ENCODE results near the gene BCAP31. TPM values are rescaled to one million over a fixed set of nuclear protein-coding genes. Genes with fewer than 3 reads are reported as not detected.

The BCAP31 gene
- total RNA-seq, 1 experiment from 2014 or later: 235 TPM

GRCh38 chrX:153728951-153729631 lies 4.9 kb upstream of the BCAP31 start:
- ChIA-PET CTCF (interaction anchor here (0.7 kb wide), 1 partner anchor 194 kb away, joined by 4 read pairs; no protein-coding TSS in a partner anchor), POLR2A (ENCODE audit: low non-redundant PET) (no interaction called here)

GRCh38 chrX:153728095-153728494 lies 3.9 kb upstream of the BCAP31 start:
- Histone ChIP-seq H3K4me1 (ENCODE audit: insufficient read depth, low read length, poor library complexity, severe bottlenecking) (peaks cover 8% of the 10 kb centered on the region), H3K9me3 (ENCODE audit: low read depth, low read length, poor library complexity, severe bottlenecking) (no peaks in the 10 kb centered on the region), H3K4me3 (ENCODE audit: low read depth, low read length, poor library complexity, severe bottlenecking) (no peak overlapping the region), H3K27ac (ENCODE audit: low read depth, low read length, poor library complexity, severe bottlenecking) (no peak overlapping the region), H3K36me3 (ENCODE audit: insufficient read depth, low read length, poor library complexity, severe bottlenecking) (no peaks in the 10 kb centered on the region), H3K27me3 (replicated peaks; ENCODE audit: insufficient read depth, low read depth, low read length, poor library complexity) (no peaks in the 10 kb centered on the region)
- intact Hi-C loops (cut with micrococcal nuclease; ENCODE audit: unreplicated experiment): no loop called here
- POLR2A ChIA-PET (ENCODE audit: low non-redundant PET): no interaction called here
- no peak for DNase-seq (ENCODE audit: low spot score)
- TF ChIP-seq CTCF (conservative IDR thresholded peaks at IDR 0.05; ENCODE audit: low read depth, low read length): no peak
- no peak for TF ChIP-seq EZH2 (IDR thresholded peaks at IDR 0.05; ENCODE audit: borderline replicate concordance, low read depth, low read length, poor library complexity, severe bottlenecking)
- no TSS peak for BruUV-seq (replicated peaks)
- CTCF ChIA-PET: no interaction called here

More at GRCh38 chrX:153728951-153729631, 4.9 kb upstream of the BCAP31 start:
- H3K4me3 ChIP-seq (ENCODE audit: low read depth, low read length, poor library complexity, severe bottlenecking): no peak overlapping the region
- H3K4me1 ChIP-seq (ENCODE audit: insufficient read depth, low read length, poor library complexity, severe bottlenecking): peaks cover 8% of the 10 kb centered on the region
- no TSS peak for BruUV-seq (replicated peaks)
- DNase-seq (ENCODE audit: low spot score): no peak
- no peak overlapping the region for H3K27ac ChIP-seq (ENCODE audit: low read depth, low read length, poor library complexity, severe bottlenecking)
- no peaks in the 10 kb centered on the region for H3K27me3 ChIP-seq (replicated peaks; ENCODE audit: insufficient read depth, low read depth, low read length, poor library complexity)
- H3K9me3 ChIP-seq (ENCODE audit: low read depth, low read length, poor library complexity, severe bottlenecking): no peaks in the 10 kb centered on the region
- no peak for TF ChIP-seq EZH2 (IDR thresholded peaks at IDR 0.05; ENCODE audit: borderline replicate concordance, low read depth, low read length, poor library complexity, severe bottlenecking)
- TF ChIP-seq CTCF (conservative IDR thresholded peaks at IDR 0.05; ENCODE audit: low read depth, low read length): no peak
- intact Hi-C loops (cut with micrococcal nuclease; ENCODE audit: unreplicated experiment): no loop called here
- no peaks in the 10 kb centered on the region for H3K36me3 ChIP-seq (ENCODE audit: insufficient read depth, low read length, poor library complexity, severe bottlenecking)

DNA sequence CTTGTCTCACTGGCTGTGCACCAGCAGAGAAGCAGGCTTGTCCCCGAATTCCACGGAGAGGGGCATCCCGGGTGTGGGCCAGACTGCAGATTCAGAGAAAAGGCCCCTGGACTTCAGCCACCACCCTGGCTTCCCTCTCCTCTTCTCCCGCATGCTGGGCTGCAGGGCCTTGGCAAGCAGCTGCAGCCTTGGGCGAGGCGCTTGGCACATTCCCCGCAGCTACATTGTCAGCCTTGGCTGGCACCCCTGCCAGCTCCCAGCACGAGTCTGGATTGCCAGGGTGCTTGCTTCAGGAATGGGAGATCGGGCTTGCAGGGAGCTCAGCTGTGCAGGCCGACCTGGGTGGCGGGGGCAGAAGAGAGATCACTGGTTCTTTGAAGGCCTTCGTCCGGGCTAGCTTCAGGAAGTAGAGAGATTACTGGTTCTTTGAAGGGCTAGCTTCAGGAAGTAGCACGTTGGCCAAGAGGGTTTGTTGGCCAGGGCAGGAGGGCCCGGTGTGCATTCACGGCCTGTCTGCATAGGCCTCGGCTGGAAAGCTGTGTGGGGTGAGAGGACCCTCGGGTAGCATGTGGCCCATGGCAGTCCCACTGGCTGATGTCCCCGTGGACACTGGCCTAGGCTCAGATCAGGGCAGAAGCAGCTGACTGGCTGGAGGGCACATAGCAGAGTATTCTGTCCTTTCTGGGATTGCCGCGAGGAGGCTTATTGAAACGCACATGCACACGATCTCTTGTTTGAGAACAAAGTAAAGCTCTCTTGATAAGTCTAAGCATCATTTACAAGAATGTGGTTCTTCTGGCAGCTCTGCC lies 3.1 kb upstream of the BCAP31 start:
- H3K4me1 ChIP-seq (ENCODE audit: insufficient read depth, low read length, poor library complexity, severe bottlenecking): peaks cover 8% of the 10 kb centered on the region
- DNase-seq (ENCODE audit: low spot score): no peak
- POLR2A ChIA-PET (ENCODE audit: low non-redundant PET): no interaction called here
- H3K9me3 ChIP-seq (ENCODE audit: low read depth, low read length, poor library complexity, severe bottlenecking): no peaks in the 10 kb centered on the region
- H3K36me3 ChIP-seq (ENCODE audit: insufficient read depth, low read length, poor library complexity, severe bottlenecking): no peaks in the 10 kb centered on the region
- no TSS peak for BruUV-seq (replicated peaks)
- intact Hi-C loops (cut with micrococcal nuclease; ENCODE audit: unreplicated experiment): no loop called here
- no peaks in the 10 kb centered on the region for H3K27me3 ChIP-seq (replicated peaks; ENCODE audit: insufficient read depth, low read depth, low read length, poor library complexity)
- H3K4me3 ChIP-seq (ENCODE audit: low read depth, low read length, poor library complexity, severe bottlenecking): no peak overlapping the region
- CTCF ChIA-PET: no interaction called here
- TF ChIP-seq EZH2 (IDR thresholded peaks at IDR 0.05; ENCODE audit: borderline replicate concordance, low read depth, low read length, poor library complexity, severe bottlenecking): no peak
- H3K27ac ChIP-seq (ENCODE audit: low read depth, low read length, poor library complexity, severe bottlenecking): peak overlapping the region; percentile 16
